Measurements from ENCODE around the gene AUTS2.

Gene AUTS2

GRCh38 chr7:70068531-70068930 is 470.3 kb downstream of the AUTS2 start:
- no peak for DNase-seq (ENCODE audit: low read depth)

DNA sequence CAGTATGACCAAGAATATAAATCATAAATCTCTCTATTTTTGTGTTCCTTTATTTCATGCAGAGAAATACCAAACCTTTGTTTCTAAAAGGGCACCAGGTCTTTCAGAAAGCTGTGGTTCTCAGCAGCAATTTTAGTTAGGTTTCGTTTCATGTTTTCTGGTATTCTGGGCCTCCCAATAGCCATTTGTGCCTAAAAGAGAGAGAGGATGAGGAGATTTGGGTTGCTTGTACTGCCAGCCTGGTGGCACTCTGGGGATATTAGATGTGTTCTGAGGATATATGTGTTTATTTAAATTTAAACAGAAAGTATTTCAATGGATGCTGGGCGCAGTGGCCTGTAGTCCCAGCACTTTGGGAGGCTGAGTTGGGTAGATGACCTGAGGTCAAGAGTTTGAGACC is 471.7 kb downstream of the AUTS2 start:
- DNase-seq (ENCODE audit: low read depth) = no peak

DNA sequence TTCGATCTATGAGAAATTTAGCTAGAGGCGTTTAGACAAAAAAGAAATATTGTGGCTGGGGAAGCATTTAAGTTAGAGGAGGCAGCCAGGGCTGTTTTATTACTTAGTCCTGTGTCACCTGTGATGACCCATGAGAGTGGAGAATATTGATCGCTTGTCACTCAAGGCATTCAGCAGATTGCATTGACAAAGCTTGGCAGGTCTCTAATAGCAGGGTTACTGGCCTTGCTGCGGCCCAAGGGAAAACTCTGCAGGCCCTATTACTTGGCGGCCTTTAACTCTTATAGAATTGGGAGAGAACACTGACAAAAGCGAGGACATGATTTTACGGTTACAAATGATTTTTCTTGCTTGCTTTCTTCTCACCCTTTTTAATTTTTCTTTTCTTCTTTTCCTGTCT is 473.5 kb downstream of the AUTS2 start:
- no peak for DNase-seq (ENCODE audit: low read depth)

- no peak for DNase-seq (ENCODE audit: low read depth)
These were observed 473.9 kb downstream of the AUTS2 start for GRCh38 chr7:70072220-70072619.

DNA sequence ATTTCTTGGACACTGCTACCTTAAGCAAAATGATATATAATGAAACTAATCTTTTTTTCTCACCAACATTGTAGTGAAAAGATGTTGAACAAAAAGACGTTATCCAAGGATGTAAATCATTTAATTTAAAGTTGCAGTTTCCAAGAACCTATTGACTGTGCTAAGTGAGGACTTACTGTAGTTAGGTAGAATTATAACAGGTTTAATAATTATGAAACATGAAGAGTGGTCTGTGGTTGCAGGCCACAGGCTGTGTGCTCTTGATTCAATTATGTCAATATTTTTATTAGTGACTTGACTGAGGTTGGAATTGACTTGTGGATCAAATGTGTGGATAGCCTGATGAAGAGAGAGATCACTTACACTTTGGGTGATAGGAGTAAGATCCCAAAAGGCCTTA is 478.1 kb downstream of the AUTS2 start:
- no peak for DNase-seq (ENCODE audit: low read depth)

DNA sequence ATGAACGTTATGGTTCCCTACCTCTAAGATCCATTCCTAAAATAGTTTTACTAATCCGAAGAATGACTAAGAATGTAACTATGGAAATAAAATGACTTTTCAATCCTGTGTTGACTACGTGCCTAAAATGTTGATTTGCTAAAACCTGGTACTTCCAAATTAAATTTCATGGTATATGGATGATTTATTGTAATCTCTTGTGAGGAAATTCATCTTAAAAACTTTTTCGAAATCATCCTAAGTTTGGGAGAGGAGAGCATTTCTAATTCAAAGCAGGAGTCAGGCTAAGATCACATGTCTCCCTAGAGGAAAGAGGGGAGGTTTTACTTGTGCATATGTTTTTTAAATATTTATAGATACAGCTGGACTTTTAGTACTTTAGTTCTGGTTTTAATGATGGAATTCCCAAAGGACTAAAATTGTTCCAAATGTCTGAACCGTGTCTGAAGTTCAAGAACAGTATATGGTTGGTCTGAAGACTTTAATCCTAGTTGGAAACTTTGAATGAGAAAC is 483.9 kb downstream of the AUTS2 start:
- no peak for DNase-seq (ENCODE audit: low read depth)

GRCh38 chr7:70091362-70091761 is 493.1 kb downstream of the AUTS2 start:
- no peak for DNase-seq (ENCODE audit: low read depth)

DNA sequence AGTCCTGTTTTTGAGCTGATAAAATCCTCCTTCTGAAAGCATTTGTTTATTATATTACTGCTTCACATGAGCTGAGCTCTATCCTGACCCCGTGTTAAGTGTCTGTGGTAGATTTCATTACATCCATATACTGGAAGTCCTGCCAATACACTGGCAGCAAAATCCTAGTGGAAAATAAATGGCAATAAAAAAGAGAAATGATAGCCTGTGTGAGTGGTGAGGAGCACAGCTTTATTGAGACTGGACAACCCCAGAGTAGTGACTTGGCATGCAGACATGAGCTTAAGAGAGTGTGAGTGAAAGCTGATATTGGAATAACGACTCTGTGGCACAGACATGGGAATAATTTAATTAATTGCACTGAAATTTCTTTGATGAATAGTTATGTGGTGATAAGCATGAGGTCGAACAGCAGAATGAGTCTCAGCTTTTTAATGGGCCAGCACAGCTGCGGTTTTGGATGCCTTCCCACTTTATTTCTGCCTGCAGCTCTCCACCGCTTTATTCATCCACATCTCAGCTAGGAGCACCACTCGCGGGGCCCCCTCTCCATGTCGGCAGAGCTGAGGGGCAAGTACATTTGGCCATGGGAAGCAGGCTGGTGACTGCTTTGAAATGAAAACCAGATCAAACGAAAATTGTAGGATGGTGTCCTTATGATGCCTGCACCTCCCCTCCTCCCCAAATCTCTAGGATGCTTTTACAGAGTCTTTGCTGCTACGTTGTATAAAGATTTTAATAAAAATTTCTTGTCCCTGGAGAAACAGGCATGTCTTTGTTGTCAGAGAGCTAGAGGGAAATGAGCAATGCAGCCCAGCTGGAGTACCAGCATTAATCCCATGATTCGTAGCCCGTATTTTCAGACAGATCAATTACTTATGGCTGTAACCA is 494.3 kb downstream of the AUTS2 start:
- no peak for DNase-seq (ENCODE audit: low read depth)

GRCh38 chr7:70093205-70093904 is 495.1 kb downstream of the AUTS2 start:
- no peak for DNase-seq (ENCODE audit: low read depth)

DNA sequence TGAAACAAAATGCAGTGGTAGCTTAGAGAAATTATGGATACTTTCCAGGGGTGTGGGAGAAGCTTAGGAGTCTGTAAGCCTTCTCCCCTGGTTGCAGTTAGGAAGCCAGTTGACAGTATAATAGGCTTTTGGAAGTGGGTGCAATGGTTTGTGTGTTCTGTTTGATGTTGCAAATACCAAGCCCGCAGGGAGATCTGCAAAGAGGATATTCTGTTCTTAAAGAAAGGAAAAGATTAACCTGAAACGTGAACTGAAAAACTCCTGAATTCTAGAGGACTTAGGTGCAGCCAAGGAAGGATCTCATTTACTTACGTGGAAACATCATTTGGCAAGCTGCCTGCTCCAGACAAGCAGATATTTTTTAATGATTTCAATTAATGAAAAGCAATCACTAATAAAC is 496.6 kb downstream of the AUTS2 start:
- no peak for DNase-seq (ENCODE audit: low read depth)

GRCh38 chr7:70097645-70098044 is 499.4 kb downstream of the AUTS2 start:
- no peak for DNase-seq (ENCODE audit: low read depth)

DNA sequence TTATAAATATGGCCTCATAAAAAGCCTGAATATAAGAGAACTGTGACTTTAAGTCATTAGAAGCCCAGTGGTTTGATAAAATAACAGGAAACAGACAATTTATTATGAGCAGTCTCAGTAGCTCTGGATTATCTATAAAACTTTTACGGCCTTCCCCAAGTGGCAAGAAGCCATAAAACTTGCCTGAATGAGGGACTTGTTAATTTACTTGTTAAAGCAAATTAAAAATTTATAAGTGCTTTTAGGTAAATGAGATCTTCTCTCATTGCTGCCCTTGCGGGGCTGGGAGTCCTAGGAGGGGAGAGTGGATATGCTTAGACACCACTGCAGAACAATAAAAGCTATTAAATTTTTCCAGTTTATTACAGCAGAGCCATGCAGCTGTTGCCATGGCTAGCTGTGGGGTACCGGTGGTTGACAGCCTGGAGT is 499.9 kb downstream of the AUTS2 start:
- DNase-seq (ENCODE audit: low read depth) = no peak

- no peak for DNase-seq (ENCODE audit: low read depth)
These were observed 500.8 kb downstream of the AUTS2 start for GRCh38 chr7:70098905-70099672.

- DNase-seq (ENCODE audit: low read depth) = no peak
These were observed 506.0 kb downstream of the AUTS2 start for GRCh38 chr7:70104243-70104642.

GRCh38 chr7:70113078-70113477 is 514.8 kb downstream of the AUTS2 start:
- DNase-seq (ENCODE audit: low read depth) = no peak

DNA sequence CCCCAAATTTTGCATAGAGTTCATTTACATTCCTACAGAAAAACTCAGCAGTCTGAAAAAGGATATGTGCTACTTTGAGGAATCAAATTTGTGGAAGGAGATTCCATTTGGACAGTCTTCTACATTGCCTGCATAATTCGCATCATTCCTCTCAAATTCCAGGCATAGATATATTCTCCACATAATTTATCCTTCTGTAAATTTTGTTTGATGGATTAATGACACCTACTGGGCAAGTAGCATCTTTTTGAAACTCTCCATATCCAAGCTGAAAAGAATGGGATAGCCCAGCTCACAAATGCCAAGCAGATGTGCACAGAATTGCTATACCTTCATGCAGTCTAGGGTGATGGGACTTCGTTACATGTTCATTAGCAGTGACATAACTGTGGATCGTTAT is 515.3 kb downstream of the AUTS2 start:
- DNase-seq (ENCODE audit: low read depth) = no peak

- DNase-seq (ENCODE audit: low read depth) = no peak
These were observed 516.5 kb downstream of the AUTS2 start for GRCh38 chr7:70114806-70115205.

DNA sequence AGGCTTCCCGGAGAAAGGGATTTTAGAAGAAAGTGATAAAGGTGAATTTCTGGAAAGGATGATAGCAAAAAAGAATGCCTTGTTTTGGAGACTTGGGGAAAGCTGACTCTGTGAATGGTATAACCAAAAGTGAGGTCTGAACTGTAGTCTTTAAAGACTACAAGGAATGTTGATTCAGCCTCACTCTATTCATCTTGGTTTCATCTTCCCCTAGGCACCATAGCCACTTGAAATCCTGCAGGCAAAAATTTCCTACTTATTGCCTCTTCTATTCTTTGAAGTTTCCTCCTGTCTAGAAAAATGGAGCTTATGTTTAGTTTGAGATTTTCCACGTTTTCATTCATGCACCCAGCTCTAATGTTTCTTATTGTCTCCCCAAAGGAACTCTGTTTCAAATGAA is 518.0 kb downstream of the AUTS2 start:
- DNase-seq (ENCODE audit: low read depth) = no peak

- no peak for DNase-seq (ENCODE audit: low read depth)
These were observed 518.6 kb downstream of the AUTS2 start for GRCh38 chr7:70116867-70117266.

GRCh38 chr7:70120851-70121250 is 522.6 kb downstream of the AUTS2 start:
- DNase-seq (ENCODE audit: low read depth) = no peak

GRCh38 chr7:70131817-70132216 is 533.5 kb downstream of the AUTS2 start:
- DNase-seq (ENCODE audit: low read depth) = no peak

- no peak for DNase-seq (ENCODE audit: low read depth)
These were observed 534.1 kb downstream of the AUTS2 start for GRCh38 chr7:70132226-70132851.

All from HS-5 (cell line).